Measurements from ENCODE around the gene CD55.

- TF ChIP-seq YY1 (IDR thresholded peaks at IDR 0.05; ENCODE audit: low read depth, low read length) (no peak), CTCF (IDR thresholded peaks at IDR 0.05; ENCODE audit: control extremely low read depth in 1 of 3, insufficient read depth in 1 of 3, low read depth in 1 of 3, low read length in 3 of 3) (no peak), SP1 (IDR thresholded peaks at IDR 0.05; ENCODE audit: low read depth, low read length) (no peak), EZH2 (IDR thresholded peaks at IDR 0.05; ENCODE audit: low read depth, low read length, severe bottlenecking) (no peak)
Observed at GRCh38 chr1:207355060-207355459, 33.6 kb downstream of the CD55 start.
